ENCODE results near the gene WNK1.

GRCh38 chr12:826331-826730 is 74.0 kb downstream of the WNK1 start:
- no peak for TF ChIP-seq CTCF (IDR thresholded peaks at IDR 0.05)
- no peak for TF ChIP-seq POLR2A (IDR thresholded peaks at IDR 0.05)

Data from adrenal gland (tissue), 5 donors.